K562 (cell line): ENCODE results near the gene DLG4. TPM values are rescaled to one million over a fixed set of nuclear protein-coding genes. Genes with fewer than 3 reads are reported as not detected.

ENCODE experiments used
- ADNP ChIP-seq: fragments of 200-800 bp; sonication (Bioruptor generic); IDR thresholded peaks from 2 replicates; pipeline ENCODE4 v1.6.1; 2016; ENCODE audit warnings: missing genetic modification characterization, missing compliant biosample characterization
- CCNT2 ChIP-seq: IDR thresholded peaks from 2 replicates; pipeline ENCODE4 v1.6.1; 2011; ENCODE audit warnings: borderline replicate concordance, low read depth, mild to moderate bottlenecking, moderate library complexity, mixed read lengths, low read length; ENCODE audit not compliant: insufficient read length; ENCODE audit errors: extremely low read depth
- CHAMP1 ChIP-seq: fragments of 450-650 bp; IDR thresholded peaks from 2 replicates; pipeline ENCODE4 v1.6.1; 2016; ENCODE audit warnings: mild to moderate bottlenecking
- ELF1 ChIP-seq: fragments of 200-800 bp; sonication (Bioruptor generic); IDR thresholded peaks from 2 replicates; pipeline ENCODE4 v1.6.1; 2016; ENCODE audit warnings: missing genetic modification characterization, missing compliant biosample characterization
- HDAC2 ChIP-seq: fragments of 450-650 bp; IDR thresholded peaks from 2 replicates; pipeline ENCODE4 v1.6.1; 2016; ENCODE audit warnings: mild to moderate bottlenecking
- HNRNPL ChIP-seq: fragments of 200-400 bp; formaldehyde crosslinking; IDR thresholded peaks from 2 replicates; pipeline ENCODE4 v1.6.1; 2017; ENCODE audit warnings: low read depth, mild to moderate bottlenecking, low read length
- NR1H2 ChIP-seq: sonication (generic); formaldehyde crosslinking; IDR thresholded peaks from 2 replicates; pipeline ENCODE4 v1.4.0; 2020; ENCODE audit warnings: mild to moderate bottlenecking, missing genetic modification reagents
- NR3C1 ChIP-seq: sonication (generic); formaldehyde crosslinking; IDR thresholded peaks from 2 replicates; pipeline ENCODE4 v1.8.1; 2022; ENCODE audit warnings: missing genetic modification reagents
- POLR3A ChIP-seq: IDR thresholded peaks from 2 replicates; pipeline ENCODE4 v1.6.1; 2011; ENCODE audit warnings: borderline replicate concordance, mild to moderate bottlenecking, moderate library complexity; ENCODE audit not compliant: insufficient read length, insufficient read depth; ENCODE audit errors: extremely low read depth
- POLR3G ChIP-seq: IDR thresholded peaks from 2 replicates; pipeline ENCODE4 v1.6.1; 2011; ENCODE audit not compliant: insufficient read length, insufficient replicate concordance; ENCODE audit errors: extremely low read depth
- SMARCA4 ChIP-seq: fragments of 450-650 bp; IDR thresholded peaks from 2 replicates; pipeline ENCODE4 v1.6.1; 2016
- ZBTB26 ChIP-seq: fragments of 450-650 bp; formaldehyde crosslinking; IDR thresholded peaks from 2 replicates; pipeline ENCODE4 v1.4.0; 2022; ENCODE audit warnings: missing genetic modification characterization
- ZBTB40 ChIP-seq, 2 experiments: fragments of 450-650 bp in 1 of 2; sonication (generic) in 1 of 2; formaldehyde crosslinking in 1 of 2; IDR thresholded peaks; 2 replicates each; pipeline versions ENCODE4 v1.7.1 to v1.9.0; 2016 to 2022; ENCODE audit warnings: inconsistent platforms in 1 of 2, mild to moderate bottlenecking in 1 of 2, missing genetic modification reagents in 1 of 2
- ZKSCAN1 ChIP-seq: fragments of 150-350 bp; IDR thresholded peaks from 2 replicates; pipeline ENCODE4 v1.6.1; 2016; ENCODE audit warnings: low read depth, low read length
- polyA plus RNA-seq, 8 experiments: library from polyadenylated mRNA; depleted of rRNA in 4 of 8; stranded (reverse) in 5 of 8; unstranded in 3 of 8; fragments of >200 nt; fragmentation: Nextera tagmentation in 2 of 8; fragmentation: Illumina TruSeq in 1 of 8; extraction: Ambion mirVana in 2 of 8; extraction: Trizol in 1 of 8; gene quantifications; 2 replicates each; pipeline versions ENCODE4 v1.2.1 to v1.2.3, GENCODE V29; 2011 to 2014; ENCODE audit warnings: inconsistent platforms in 1 of 8, missing spikeins in 1 of 8
- total RNA-seq, 7 experiments: library from RNA; depleted of rRNA in 6 of 7; stranded (reverse); fragments of >200 nt in 6 of 7; fragmentation: Illumina TruSeq in 2 of 7; extraction: Trizol in 2 of 7; gene quantifications; 2 replicates each; pipeline versions ENCODE4 v1.2.1 to v1.2.3, GENCODE V29; 2011 to 2021; ENCODE audit warnings: low replicate concordance in 1 of 7

DLG4 gene
- total and polyA plus RNA-seq, 9 of the 15 experiments (the other 6 are each of a cell fraction or from before 2014, with no cell fraction given), result 0.03 to 12.0 (median 4.1) TPM

GRCh38 chr17:7219812-7220592, at the start of gene DLG4, which contains the start of gene ACADVL (continued):
- TF ChIP-seq HNRNPL, result no peak
- TF ChIP-seq SMARCA4, result no peak
- TF ChIP-seq ZKSCAN1, result no peak
- 0 out of 2 replicates have a peak, but pooled peaks have one; percentile 25 for TF ChIP-seq ELF1 (tag)
- TF ChIP-seq POLR3A, result no peak
- TF ChIP-seq ZBTB40 (IDR thresholded peaks at IDR 0.05), result no peak
- TF ChIP-seq ZBTB40 (CRISPR knock-in tag; IDR thresholded peaks at IDR 0.05), result no peak
- no peak for TF ChIP-seq NR3C1 (CRISPR knock-in tag)
- no peak for TF ChIP-seq CCNT2
- no peak for TF ChIP-seq ADNP (tag)
- TF ChIP-seq HDAC2, result no peak
- no peak for TF ChIP-seq POLR3G
- no peak for TF ChIP-seq CHAMP1
- TF ChIP-seq NR1H2 (CRISPR knock-in tag), result no peak
- no peak for TF ChIP-seq ZBTB26 (CRISPR knock-in tag)
